ENCODE measurements around the gene MYO18B. TPM values are rescaled to one million over a fixed set of nuclear protein-coding genes. Genes with fewer than 3 reads are reported as not detected.

Gene MYO18B
- total and polyA plus RNA-seq, 2 donors (not counting 3 experiments of a cell fraction or from before 2014, with no cell fraction given) = 0.01 TPM; not detected in 1

- CTCF ChIA-PET = interaction anchor here (2.4 kb wide), 1 partner anchor 10 kb away, joined by 16 read pairs; no protein-coding TSS in a partner anchor
- Histone ChIP-seq H3K9me3 (replicated peaks; ENCODE audit: control insufficient read depth, insufficient read depth, low read length) (no peaks in the 10 kb centered on the region), H3K4me2 (ENCODE audit: insufficient read depth, low read length) (no peak overlapping the region), H3K27ac (ENCODE audit: insufficient read depth, low read depth, low read length) (no peak overlapping the region), H3K27me3 (ENCODE audit: control insufficient read depth in 2 of 2, insufficient read depth in 2 of 2, low read length in 2 of 2) (peaks cover 1 to 2% of the 10 kb centered on the region in 2 experiments), H3K4me3 (replicated peaks in 1 of 3; ENCODE audit: insufficient read depth in 1 of 3, low read depth in 1 of 3, low read length in 3 of 3) (no peak overlapping the region), H4K20me1 (replicated peaks; ENCODE audit: control insufficient read depth, extremely low read depth, insufficient read depth, low read length) (no peaks in the 10 kb centered on the region), H3K36me3 (ENCODE audit: control insufficient read depth in 2 of 2, extremely low read depth in 1 of 2, insufficient read depth in 2 of 2, low read length in 2 of 2) (no peaks in the 10 kb centered on the region), H3K79me2 (ENCODE audit: control insufficient read depth, insufficient read depth, low read length) (no peaks in the 10 kb centered on the region), H3K4me1 (ENCODE audit: control insufficient read depth, extremely low read depth, insufficient read depth, low read length) (no peaks in the 10 kb centered on the region), H2AFZ (ENCODE audit: low read depth, low read length) (no peak overlapping the region), H3K9me1 (replicated peaks; ENCODE audit: control insufficient read depth, extremely low read depth, insufficient read depth, low read length) (no peaks in the 10 kb centered on the region), H3K9ac (replicated peaks; ENCODE audit: extremely low read depth, insufficient read depth, low read length) (no peak overlapping the region)
- FAIRE-seq = no peak
- POLR2A ChIA-PET = no interaction called here
- dilution Hi-C loops (cut with MboI; ENCODE audit: extremely low pct_ligation_motif_present, low sequenced_read_pairs) = no loop called here
- DNase-seq (ENCODE audit: low read depth, low spot score) = no peak
- BruUV-seq (replicated peaks) = no TSS peak
- TF ChIP-seq POLR2A (IDR thresholded peaks at IDR 0.05; ENCODE audit: low read depth, low read length) (no peak), FOS (IDR thresholded peaks at IDR 0.05; ENCODE audit: borderline replicate concordance, insufficient read depth, low read length) (no peak), JUN (IDR thresholded peaks at IDR 0.05; ENCODE audit: borderline replicate concordance, insufficient read depth, insufficient read length, low read depth) (no peak), POLR2AphosphoS5 (IDR thresholded peaks at IDR 0.05; ENCODE audit: insufficient read depth, low read depth, low read length) (no peak), MYC (IDR thresholded peaks at IDR 0.05; ENCODE audit: low read depth, low read length) (no peak), MAX (IDR thresholded peaks at IDR 0.05; ENCODE audit: insufficient read depth, insufficient read length) (no peak), GATA2 (IDR thresholded peaks at IDR 0.05; ENCODE audit: insufficient read depth, insufficient read length, low read depth, low read length) (no peak), EZH2 (IDR thresholded peaks at IDR 0.05; ENCODE audit: borderline replicate concordance, low read depth, low read length, severe bottlenecking) (no peak), CTCF (IDR thresholded peaks at IDR 0.05; ENCODE audit: extremely low read depth in 1 of 2, insufficient read depth in 1 of 2, low read depth in 1 of 2, low read length in 2 of 2) (no peak)
- intact Hi-C loops (cut with micrococcal nuclease) = no loop called here
Measured at GRCh38 chr22:25782831-25783230, 40.8 kb downstream of the MYO18B start.

Data from endothelial cell of umbilical vein (primary cell).